ENCODE data around the gene RSKR.

RSKR gene

GRCh38 chr17:28570716-28571360 is 43.1 kb downstream of the RSKR start:
- no peak for TF ChIP-seq CTCF (conservative IDR thresholded peaks at IDR 0.05)
- H3K27ac ChIP-seq = peak overlapping the region; percentile 95

GRCh38 chr17:28569446-28569845 is 44.5 kb downstream of the RSKR start:
- TF ChIP-seq CTCF (conservative IDR thresholded peaks at IDR 0.05) = no peak
- H3K27ac ChIP-seq = peak overlapping the region; percentile 95

- H3K27ac ChIP-seq = no peak overlapping the region
- TF ChIP-seq CTCF (conservative IDR thresholded peaks at IDR 0.05) = no peak
These were observed 46.4 kb downstream of the RSKR start for GRCh38 chr17:28567604-28568003.

- no peak overlapping the region for H3K27ac ChIP-seq
- no peak for TF ChIP-seq CTCF (conservative IDR thresholded peaks at IDR 0.05)
These were observed 50.5 kb downstream of the RSKR start for GRCh38 chr17:28563475-28563874.

Data from VCaP (cell line).